GM12865 (cell line): ENCODE data around the gene TOX2.

ENCODE experiments used
- DNase-seq: peaks from one replicate; pipeline ENCODE4 v3.0.0; 2010; ENCODE audit warnings: low read depth
- H3K4me3 ChIP-seq: 2 replicates; pipeline ENCODE4 v1.5.1; 2011; ENCODE audit warnings: mild to moderate bottlenecking, low read depth, low read length, control low read depth
- CTCF ChIP-seq: IDR thresholded peaks from 2 replicates; pipeline ENCODE4 v1.5.1; 2011; ENCODE audit warnings: low read length, control low read depth, low read depth, inconsistent platforms; ENCODE audit not compliant: insufficient read depth; ENCODE audit errors: missing control alignments

TOX2 gene

DNA sequence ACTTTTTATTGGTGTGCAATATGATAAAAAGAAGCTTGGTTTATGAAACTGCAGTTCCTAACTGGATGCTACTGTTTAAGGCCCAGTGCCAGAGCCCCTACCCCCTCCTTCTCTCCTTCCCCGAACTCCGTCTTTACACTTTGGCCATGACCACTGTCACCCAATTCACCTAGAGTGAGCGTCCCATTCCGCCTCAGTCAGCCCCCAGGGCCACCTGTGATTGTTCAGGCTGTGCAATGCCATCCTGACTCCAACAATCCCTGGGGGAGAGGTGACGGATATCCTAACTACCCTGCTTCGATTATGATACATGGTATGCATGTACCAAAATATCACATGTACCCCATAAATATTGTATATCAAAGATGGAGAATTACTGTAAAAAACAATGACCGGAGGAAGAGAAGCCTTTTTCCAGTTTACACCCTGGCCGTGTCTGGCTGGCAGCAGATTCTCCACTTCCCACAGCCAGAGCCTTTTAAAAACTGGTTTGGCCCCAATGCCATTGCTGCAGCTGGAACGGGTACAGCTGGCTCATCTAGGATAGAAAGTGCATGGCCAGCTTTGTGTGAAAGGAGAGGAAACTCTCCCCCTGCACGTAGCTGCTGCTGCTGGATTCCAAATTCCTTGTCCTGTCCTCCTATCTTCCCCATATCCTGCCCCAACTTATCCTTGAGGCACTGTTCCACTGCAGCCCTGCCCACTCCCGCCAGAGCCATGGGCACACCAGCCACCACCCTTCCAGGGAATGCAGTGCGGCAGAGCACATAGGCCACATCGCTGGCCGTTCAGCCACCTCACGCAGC is 172.6 kb downstream of the TOX2 start:
- no peak for TF ChIP-seq CTCF
- H3K4me3 ChIP-seq = no peak overlapping the region
- no peak for DNase-seq

DNA sequence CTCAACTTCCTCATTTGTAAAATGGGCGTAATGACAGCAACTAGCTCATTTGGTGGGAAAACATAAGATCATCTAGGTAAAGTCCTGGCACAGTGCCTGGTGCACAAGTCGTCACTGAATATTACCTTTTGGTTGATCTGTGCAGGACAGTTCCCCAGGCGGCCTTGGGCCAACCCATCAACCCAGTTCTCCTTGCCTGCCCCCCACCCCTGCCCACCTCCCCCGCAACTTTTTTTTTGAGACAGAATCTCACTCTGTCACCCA is 173.1 kb downstream of the TOX2 start:
- DNase-seq = no peak
- TF ChIP-seq CTCF = no peak
- no peak overlapping the region for H3K4me3 ChIP-seq

DNA sequence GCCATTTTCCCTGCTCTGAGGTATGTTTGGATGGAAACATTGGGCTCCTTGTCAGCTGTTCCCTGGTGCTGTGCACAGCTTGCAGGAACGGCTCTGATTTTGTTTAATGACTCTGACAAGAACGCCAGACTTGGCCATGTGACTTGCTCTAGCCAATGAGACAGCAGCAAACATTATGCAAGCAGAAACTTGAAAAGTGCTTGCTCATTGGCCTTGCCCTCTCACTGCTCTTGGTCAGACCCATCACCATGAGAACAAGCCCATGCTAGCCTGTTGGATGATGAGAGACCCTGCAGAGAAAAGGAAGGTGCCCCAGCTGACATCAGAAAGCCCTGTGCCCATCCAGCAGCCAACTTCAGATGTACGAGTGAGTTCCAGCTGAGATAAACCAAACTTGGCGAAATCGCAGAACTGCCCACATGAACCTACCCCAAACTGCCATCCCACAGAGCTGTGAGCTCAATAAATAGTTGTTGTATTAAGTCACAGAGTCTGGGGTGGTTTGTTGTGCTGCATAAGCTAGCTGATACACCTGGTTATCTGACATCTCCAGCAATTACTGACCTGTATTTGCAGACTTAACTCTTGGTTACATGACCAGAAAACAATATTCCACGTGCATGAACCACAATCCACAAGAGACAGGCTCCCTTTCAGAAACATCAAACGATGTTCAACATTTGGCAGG is 175.5 kb downstream of the TOX2 start:
- no peak for TF ChIP-seq CTCF
- peak overlapping the region; percentile 20; the same call in 1 of the 2 replicates for H3K4me3 ChIP-seq
- peak; percentile 81 for DNase-seq

DNA sequence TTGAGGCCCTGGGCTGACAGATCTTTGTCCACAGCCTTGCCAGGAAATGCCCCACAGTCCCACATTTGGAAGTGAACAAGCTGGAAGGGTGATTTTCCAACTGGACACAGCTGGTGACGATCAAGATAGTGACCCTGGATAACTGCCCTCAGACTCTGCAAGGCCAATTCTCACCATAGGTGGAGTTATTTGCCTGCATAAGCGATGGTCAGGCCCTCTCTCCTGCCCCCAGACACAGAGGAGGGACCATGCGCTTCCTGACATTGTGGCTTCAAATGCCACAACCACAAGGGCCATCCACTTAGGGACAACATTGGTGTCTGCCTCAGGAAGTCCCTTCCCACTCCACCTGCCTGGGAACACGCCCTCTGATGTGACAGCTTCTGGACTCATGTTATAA is 176.4 kb downstream of the TOX2 start:
- TF ChIP-seq CTCF = no peak
- DNase-seq = no peak
- no peak overlapping the region for H3K4me3 ChIP-seq

- peak; percentile 57 for TF ChIP-seq CTCF
- no peak overlapping the region for H3K4me3 ChIP-seq
- DNase-seq = peak; percentile 73
These were observed 178.0 kb downstream of the TOX2 start for GRCh38 chr20:44092551-44093248.

GRCh38 chr20:44093249-44093582 is 178.6 kb downstream of the TOX2 start:
- H3K4me3 ChIP-seq = no peak overlapping the region
- no peak for DNase-seq
- no peak for TF ChIP-seq CTCF

GRCh38 chr20:44095831-44096230 is 181.2 kb downstream of the TOX2 start:
- no peak for DNase-seq
- no peak overlapping the region for H3K4me3 ChIP-seq
- TF ChIP-seq CTCF = no peak
